CD14-positive monocyte (primary cell): ENCODE results near the gene TSC22D3. TPM values are rescaled to one million over a fixed set of nuclear protein-coding genes. Genes with fewer than 3 reads are reported as not detected.

Experiments
- DNase-seq, 3 donors: peaks; one replicate each; pipeline ENCODE4 v3.0.0-alpha.2; 2011 to 2022
- H2AFZ ChIP-seq: 2 replicates; pipeline ENCODE4 v1.6.0; 2012; ENCODE audit warnings: mild to moderate bottlenecking, low read depth, low read length, inconsistent platforms; ENCODE audit not compliant: insufficient read depth, poor library complexity, severe bottlenecking
- H3K27ac ChIP-seq, 2 donors: 1 replicate in 1 of 2; 2 replicates in 1 of 2; pipeline ENCODE4 v1.5.1; 2012 to 2013; ENCODE audit warnings: low read length in 2 of 2, control low read depth in 1 of 2, inconsistent platforms in 1 of 2, low read depth in 1 of 2, mild to moderate bottlenecking in 1 of 2
- H3K27me3 ChIP-seq, 2 donors: one replicate each; pipeline versions ENCODE4 v1.6.0 to v1.6.1; 2011 to 2013; ENCODE audit warnings: low read length in 2 of 2; ENCODE audit not compliant: control insufficient read depth in 2 of 2, insufficient read depth in 2 of 2
- H3K36me3 ChIP-seq, 2 donors: replicated peaks in 1 of 2; 1 replicate in 1 of 2; 2 replicates in 1 of 2; pipeline versions ENCODE4 v1.5.1 to v1.6.1; 2012 to 2013; ENCODE audit warnings: low read length in 2 of 2, control low read depth in 1 of 2, inconsistent platforms in 1 of 2, mild to moderate bottlenecking in 1 of 2; ENCODE audit not compliant: insufficient read depth in 2 of 2, control insufficient read depth in 1 of 2
- H3K4me1 ChIP-seq, 2 donors: 1 replicate in 1 of 2; 2 replicates in 1 of 2; pipeline versions ENCODE4 v1.5.1 to v1.6.1; 2012 to 2013; ENCODE audit warnings: low read length in 2 of 2, control low read depth in 1 of 2, inconsistent platforms in 1 of 2, mild to moderate bottlenecking in 1 of 2, moderate library complexity in 1 of 2; ENCODE audit not compliant: insufficient read depth in 2 of 2, control insufficient read depth in 1 of 2
- H3K4me2 ChIP-seq: replicated peaks from 2 replicates; pipeline ENCODE3; 2012; ENCODE audit warnings: low read length, moderate library complexity, mild to moderate bottlenecking; ENCODE audit not compliant: poor library complexity, severe bottlenecking; ENCODE audit errors: extremely low read depth
- H3K4me3 ChIP-seq, 3 experiments: fragments of 200-600 bp in 1 of 3; sonication (generic) in 1 of 3; replicated peaks in 1 of 3; 1 replicate in 2 of 3; 2 replicates in 1 of 3; pipeline ENCODE4 v1.5.1; 2011 to 2013; ENCODE audit warnings: low read length in 3 of 3, mild to moderate bottlenecking in 3 of 3, control low read depth in 2 of 3, low read depth in 2 of 3, inconsistent platforms in 1 of 3, moderate library complexity in 1 of 3
- H3K79me2 ChIP-seq: 2 replicates; pipeline ENCODE4 v1.6.0; 2012; ENCODE audit warnings: mild to moderate bottlenecking, control low read depth, inconsistent platforms, low read length, moderate library complexity; ENCODE audit not compliant: insufficient read depth
- H3K9ac ChIP-seq: 2 replicates; pipeline ENCODE4 v1.6.0; 2017; ENCODE audit warnings: low read length, mild to moderate bottlenecking; ENCODE audit not compliant: insufficient read depth, poor library complexity, severe bottlenecking
- H3K9me3 ChIP-seq, 2 donors: replicated peaks in 1 of 2; 1 replicate in 1 of 2; 2 replicates in 1 of 2; pipeline versions ENCODE4 v1.5.1 to v1.6.1; 2012 to 2013; ENCODE audit warnings: low read length in 2 of 2, control low read depth in 1 of 2; ENCODE audit not compliant: control insufficient read depth in 1 of 2, insufficient read depth in 1 of 2
- H4K20me1 ChIP-seq: 2 replicates; pipeline ENCODE4 v1.6.0; 2012; ENCODE audit warnings: mild to moderate bottlenecking, low read length, control low read depth, moderate library complexity; ENCODE audit not compliant: insufficient read depth
- H3K27ac Mint-ChIP-seq, 7 donors: one replicate each; pipeline ENCODE4 v1.8.0; 2020; ENCODE audit warnings: mild to moderate bottlenecking in 7 of 7, mixed read lengths in 7 of 7, moderate library complexity in 6 of 7, inconsistent platforms in 2 of 7
- H3K27me3 Mint-ChIP-seq, 3 donors: one replicate each; pipeline ENCODE4 v1.8.0; 2021 to 2022; ENCODE audit warnings: low read depth in 3 of 3, mild to moderate bottlenecking in 3 of 3, mixed read lengths in 3 of 3, moderate library complexity in 3 of 3, inconsistent platforms in 1 of 3
- H3K36me3 Mint-ChIP-seq, 2 donors: one replicate each; pipeline ENCODE4 v1.8.0; 2020; ENCODE audit warnings: mixed read lengths in 2 of 2, inconsistent platforms in 1 of 2, mild to moderate bottlenecking in 1 of 2
- H3K4me1 Mint-ChIP-seq: one replicate; pipeline ENCODE4 v1.8.0; 2020; ENCODE audit warnings: mild to moderate bottlenecking, mixed read lengths
- H3K4me3 Mint-ChIP-seq, 2 donors: one replicate each; pipeline ENCODE4 v1.8.0; 2020; ENCODE audit warnings: mild to moderate bottlenecking in 2 of 2, mixed read lengths in 2 of 2, moderate library complexity in 1 of 2
- H3K9me3 Mint-ChIP-seq, 7 donors: one replicate each; pipeline ENCODE4 v1.8.0; 2020 to 2022; ENCODE audit warnings: mixed read lengths in 7 of 7, mild to moderate bottlenecking in 6 of 7, moderate library complexity in 6 of 7, inconsistent platforms in 2 of 7
- WGBS: methylation state at CpG from one replicate; pipeline ENCODE4 v1.1.5; 2013; ENCODE audit warnings: missing lambda C conversion rate; ENCODE audit not compliant: insufficient coverage; 5-methylcytosine and 5-hydroxymethylcytosine counted together
- intact Hi-C, 2 donors: fragments of 100-400 bp; cut with micrococcal nuclease; formaldehyde crosslinking; loops; one replicate each; pipeline versions ENCODE4 v1.15.0 to v1.15.1; 2023
- polyA plus RNA-seq, 3 donors: library from polyadenylated mRNA; depleted of rRNA in 1 of 3; unstranded in 2 of 3; stranded (reverse) in 1 of 3; fragments of 300-500 nt in 2 of 3; fragments of >200 nt in 1 of 3; fragmentation: Illumina TruSeq in 2 of 3; gene quantifications; 1 replicate in 2 of 3; 2 replicates in 1 of 3; pipeline ENCODE4 v1.2.3, GENCODE V29; 2012 to 2021
- TF ChIP-seq, protein P1 (sequence below): fragments of 200-600 bp; IDR thresholded peaks from one replicate; pipeline ENCODE4 v1.8.0; 2022; ENCODE audit warnings: antibody characterized with exemption, mild to moderate bottlenecking

The TSC22D3 gene
- polyA plus RNA-seq, 3 donors: 171 to 1,562 (median 326) TPM

DNA sequence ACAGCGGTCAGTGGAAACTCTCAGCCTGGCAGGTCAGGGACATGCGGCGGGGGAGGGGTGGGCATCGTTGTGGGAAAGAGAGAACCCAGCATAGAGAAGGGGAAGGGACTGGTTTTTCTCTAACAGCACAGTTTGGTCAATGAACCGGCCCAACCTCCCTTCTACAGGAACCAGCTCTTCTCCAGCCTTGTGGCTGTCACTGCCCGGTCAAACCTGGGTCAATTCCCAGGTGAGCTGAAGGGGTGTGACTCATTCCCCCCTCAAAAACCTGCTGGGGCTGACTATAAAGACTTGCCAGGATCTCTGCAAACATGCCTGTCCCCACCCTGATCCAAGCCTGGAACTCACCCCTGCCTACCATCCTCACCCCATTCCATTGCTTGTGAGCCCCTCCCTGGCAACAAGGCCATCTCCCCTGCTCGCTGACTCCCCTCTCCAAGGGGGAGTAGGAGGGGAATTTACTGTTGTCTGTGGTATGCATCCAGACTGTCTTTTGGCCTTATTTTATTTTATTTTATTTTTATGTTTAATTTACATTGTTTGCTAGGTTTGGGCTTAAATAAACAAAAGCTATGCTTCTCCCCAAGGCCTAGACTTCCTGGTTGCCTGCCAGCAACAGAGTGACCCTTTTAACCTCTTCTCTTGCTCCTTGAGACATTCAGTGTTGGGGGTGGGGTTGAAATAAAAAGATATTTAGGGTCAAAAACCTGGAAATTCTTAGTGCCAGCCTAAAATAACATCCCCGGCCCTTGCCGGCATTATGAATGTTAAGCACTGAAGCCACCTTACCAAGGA lies 49.6 kb downstream of the TSC22D3 start:
- intact Hi-C loops: no loop called here
- DNase-seq: no peak
- Mint-ChIP-seq H3K27me3 (peaks cover 0 to 7% (median 2%) of the 10 kb centered on the region in 3 donors), H3K27ac (peak overlapping the region in 1 of 7 donors; percentile 35), H3K9me3 (no peaks in the 10 kb centered on the region), H3K4me3 (no peak overlapping the region), H3K36me3 (no peaks in the 10 kb centered on the region), H3K4me1 (peaks cover 11% of the 10 kb centered on the region)
- peaks cover 9 to 13% of the 10 kb centered on the region in 2 donors for H3K4me1 ChIP-seq
- no peak overlapping the region for H2AFZ ChIP-seq
- no peaks in the 10 kb centered on the region for H4K20me1 ChIP-seq
- no peaks in the 10 kb centered on the region for H3K9me3 ChIP-seq
- TF ChIP-seq, protein P1, sequence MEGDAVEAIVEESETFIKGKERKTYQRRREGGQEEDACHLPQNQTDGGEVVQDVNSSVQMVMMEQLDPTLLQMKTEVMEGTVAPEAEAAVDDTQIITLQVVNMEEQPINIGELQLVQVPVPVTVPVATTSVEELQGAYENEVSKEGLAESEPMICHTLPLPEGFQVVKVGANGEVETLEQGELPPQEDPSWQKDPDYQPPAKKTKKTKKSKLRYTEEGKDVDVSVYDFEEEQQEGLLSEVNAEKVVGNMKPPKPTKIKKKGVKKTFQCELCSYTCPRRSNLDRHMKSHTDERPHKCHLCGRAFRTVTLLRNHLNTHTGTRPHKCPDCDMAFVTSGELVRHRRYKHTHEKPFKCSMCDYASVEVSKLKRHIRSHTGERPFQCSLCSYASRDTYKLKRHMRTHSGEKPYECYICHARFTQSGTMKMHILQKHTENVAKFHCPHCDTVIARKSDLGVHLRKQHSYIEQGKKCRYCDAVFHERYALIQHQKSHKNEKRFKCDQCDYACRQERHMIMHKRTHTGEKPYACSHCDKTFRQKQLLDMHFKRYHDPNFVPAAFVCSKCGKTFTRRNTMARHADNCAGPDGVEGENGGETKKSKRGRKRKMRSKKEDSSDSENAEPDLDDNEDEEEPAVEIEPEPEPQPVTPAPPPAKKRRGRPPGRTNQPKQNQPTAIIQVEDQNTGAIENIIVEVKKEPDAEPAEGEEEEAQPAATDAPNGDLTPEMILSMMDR: no peak
- no peak overlapping the region for H3K4me2 ChIP-seq
- WGBS: no CpG with 5 or more reads among the region's 9 CpGs
- H3K36me3 ChIP-seq: no peaks in the 10 kb centered on the region
- H3K27me3 ChIP-seq: no peaks in the 10 kb centered on the region
- H3K4me3 ChIP-seq: no peak overlapping the region
- no peaks in the 10 kb centered on the region for H3K79me2 ChIP-seq
- no peak overlapping the region for H3K9ac ChIP-seq
- H3K27ac ChIP-seq: no peak overlapping the region

DNA sequence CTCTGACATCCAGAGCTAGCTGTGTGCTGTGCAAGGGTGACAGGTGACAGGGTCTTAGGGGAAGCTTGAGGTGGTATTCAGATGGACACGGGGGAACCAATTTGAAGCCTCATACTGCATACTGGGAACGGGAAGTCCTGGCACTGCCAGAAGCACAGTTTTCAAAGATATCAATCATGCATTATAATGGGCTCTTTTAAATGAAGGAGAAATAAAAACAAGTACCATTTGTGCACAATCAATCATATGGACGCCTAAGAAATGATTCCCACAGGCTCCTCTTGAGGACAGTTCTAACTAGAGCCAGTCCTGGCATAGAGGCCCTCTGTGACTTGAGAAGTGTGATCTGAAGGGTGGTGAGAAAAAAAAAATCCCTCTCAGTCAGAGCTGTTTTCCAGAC lies 50.9 kb downstream of the TSC22D3 start:
- WGBS: no CpG with 5 or more reads among the region's 3 CpGs
- Histone ChIP-seq H3K9me3 (no peaks in the 10 kb centered on the region), H3K36me3 (no peaks in the 10 kb centered on the region), H4K20me1 (no peaks in the 10 kb centered on the region), H3K79me2 (no peaks in the 10 kb centered on the region), H3K4me1 (peaks cover 12 to 16% of the 10 kb centered on the region in 2 donors), H2AFZ (no peak overlapping the region), H3K27ac (no peak overlapping the region), H3K4me3 (no peak overlapping the region), H3K27me3 (no peaks in the 10 kb centered on the region), H3K9ac (no peak overlapping the region), H3K4me2 (no peak overlapping the region)
- TF ChIP-seq, protein P1: no peak
- peak overlapping the region in 1 of 7 donors; percentile 14 for H3K27ac Mint-ChIP-seq
- no peaks in the 10 kb centered on the region for H3K9me3 Mint-ChIP-seq
- no peak overlapping the region for H3K4me3 Mint-ChIP-seq
- peaks cover 0 to 7% (median 2%) of the 10 kb centered on the region in 3 donors for H3K27me3 Mint-ChIP-seq
- peaks cover 14% of the 10 kb centered on the region for H3K4me1 Mint-ChIP-seq
- no peak for DNase-seq
- intact Hi-C loops: loop anchor here in 1 of 2 donors (5.0 kb wide), 1 partner anchor 53 kb away; the partner anchor contains the start of genes NCBP2L and TSC22D3
- H3K36me3 Mint-ChIP-seq: no peaks in the 10 kb centered on the region
